GM19397 (cell line): ENCODE measurements around the gene PEX5L.
"Not testable (repeated sequence)": the region's sequence is repeated elsewhere in the genome, so short reads cannot be mapped to it uniquely, and the experiment has no call there.

Experiments used
- ATAC-seq: cut with Tn5 transposase; IDR thresholded peaks from one replicate; pipeline ENCODE4 v1.9.1; 2021; ENCODE audit warnings: mild to moderate bottlenecking, moderate library complexity; ENCODE audit not compliant: unreplicated experiment

The PEX5L gene

DNA sequence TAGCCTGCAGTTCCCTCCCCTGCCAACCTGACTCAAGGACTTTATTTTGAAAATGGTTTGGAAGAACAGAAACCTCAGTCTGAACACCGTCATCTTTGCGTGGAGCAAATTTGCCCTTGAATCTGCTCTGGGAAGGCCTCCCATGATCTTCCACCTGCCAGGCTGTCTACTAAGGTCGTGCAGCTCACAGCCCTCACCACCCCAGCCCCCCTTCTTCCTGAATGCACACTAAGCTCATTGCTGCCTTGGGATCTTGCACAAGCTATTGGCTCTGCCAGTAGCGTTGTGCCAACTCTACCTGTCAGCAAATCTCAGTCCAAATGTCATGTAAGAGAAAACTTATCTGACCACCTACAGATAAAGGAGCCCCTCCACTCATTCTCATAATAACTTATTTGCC lies 242.4 kb downstream of the PEX5L start:
- ATAC-seq: no peak

DNA sequence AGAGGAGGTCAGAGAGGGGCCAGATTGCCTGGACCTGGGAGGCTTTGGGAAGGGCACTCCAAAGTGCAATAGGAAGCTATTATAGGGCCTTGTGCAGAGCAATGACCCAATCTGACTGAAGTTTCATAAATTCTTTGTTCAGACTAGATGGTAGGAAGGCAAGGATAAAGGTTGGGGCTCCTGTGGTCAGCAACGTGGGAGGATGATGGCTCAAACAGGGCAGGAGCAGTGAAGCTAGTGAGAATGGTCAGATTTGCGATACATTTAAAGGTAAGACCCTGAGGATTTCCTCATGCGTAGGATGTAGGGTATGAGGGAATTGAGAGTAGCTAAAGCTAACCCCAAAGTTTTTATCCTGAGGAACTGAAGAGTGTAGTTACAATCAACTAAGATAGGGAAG lies 244.9 kb downstream of the PEX5L start:
- no peak for ATAC-seq

GRCh38 chr3:179788996-179789395 lies 247.7 kb downstream of the PEX5L start:
- no peak for ATAC-seq

DNA sequence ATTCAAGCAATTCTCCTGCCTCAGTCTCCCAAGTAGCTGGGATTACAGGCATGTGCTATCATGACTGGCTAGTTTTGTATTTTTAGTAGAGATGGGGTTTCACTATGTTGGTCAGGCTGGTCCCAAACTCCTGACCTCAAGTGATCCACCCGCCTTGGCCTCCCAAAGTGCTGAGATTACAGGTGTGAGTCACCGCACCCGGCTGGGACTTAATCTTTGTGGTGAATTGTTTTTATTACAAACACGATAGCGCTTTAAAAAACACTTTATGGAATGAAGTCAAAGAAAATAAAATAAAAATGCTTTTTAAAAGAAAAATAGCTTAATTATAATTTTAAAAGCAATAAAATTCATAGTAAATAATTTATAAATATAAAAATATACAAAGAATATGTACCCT lies 253.9 kb downstream of the PEX5L start:
- not testable (repeated sequence) for ATAC-seq

DNA sequence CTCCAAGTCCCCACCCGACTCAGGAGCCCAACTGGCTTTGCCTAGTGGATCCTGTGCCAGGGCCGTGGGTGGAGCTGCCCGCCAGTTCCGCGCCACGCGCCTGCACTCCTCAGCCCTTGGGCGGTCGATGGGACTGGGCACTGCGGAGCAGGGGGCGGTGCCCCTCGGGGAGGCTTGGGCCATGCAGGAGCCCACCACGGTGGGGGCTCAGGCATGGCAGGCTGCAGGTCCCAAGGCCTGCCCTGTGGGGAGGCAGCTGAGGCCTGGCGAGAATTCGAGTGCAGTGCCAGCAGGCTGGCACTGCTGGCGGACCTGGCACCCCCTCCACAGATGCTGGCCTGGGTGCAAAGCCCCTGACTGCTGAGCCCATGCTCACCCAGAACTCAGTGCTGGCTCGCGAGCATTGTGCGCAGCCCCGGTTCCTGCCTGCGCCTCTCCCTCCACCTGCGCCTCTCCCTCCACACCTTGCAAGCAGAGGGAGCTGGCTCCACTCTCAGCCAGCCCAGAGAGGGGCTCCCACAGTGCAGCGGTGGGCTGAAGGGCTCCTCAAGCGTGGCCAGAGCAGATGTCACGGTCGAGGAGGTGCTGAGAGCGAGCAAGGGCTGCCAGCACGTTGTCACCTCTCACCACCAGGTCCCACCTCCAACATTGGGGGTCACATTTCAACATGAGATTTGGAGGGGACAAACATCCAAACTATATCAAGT lies 261.2 kb downstream of the PEX5L start:
- no peak for ATAC-seq

GRCh38 chr3:179772297-179772696 lies 264.4 kb downstream of the PEX5L start:
- ATAC-seq: no peak

GRCh38 chr3:179771797-179772196 lies 264.9 kb downstream of the PEX5L start:
- no peak for ATAC-seq

GRCh38 chr3:179769411-179770247 lies 267.1 kb downstream of the PEX5L start:
- ATAC-seq: no peak

GRCh38 chr3:179768080-179768479 lies 268.7 kb downstream of the PEX5L start:
- no peak for ATAC-seq

DNA sequence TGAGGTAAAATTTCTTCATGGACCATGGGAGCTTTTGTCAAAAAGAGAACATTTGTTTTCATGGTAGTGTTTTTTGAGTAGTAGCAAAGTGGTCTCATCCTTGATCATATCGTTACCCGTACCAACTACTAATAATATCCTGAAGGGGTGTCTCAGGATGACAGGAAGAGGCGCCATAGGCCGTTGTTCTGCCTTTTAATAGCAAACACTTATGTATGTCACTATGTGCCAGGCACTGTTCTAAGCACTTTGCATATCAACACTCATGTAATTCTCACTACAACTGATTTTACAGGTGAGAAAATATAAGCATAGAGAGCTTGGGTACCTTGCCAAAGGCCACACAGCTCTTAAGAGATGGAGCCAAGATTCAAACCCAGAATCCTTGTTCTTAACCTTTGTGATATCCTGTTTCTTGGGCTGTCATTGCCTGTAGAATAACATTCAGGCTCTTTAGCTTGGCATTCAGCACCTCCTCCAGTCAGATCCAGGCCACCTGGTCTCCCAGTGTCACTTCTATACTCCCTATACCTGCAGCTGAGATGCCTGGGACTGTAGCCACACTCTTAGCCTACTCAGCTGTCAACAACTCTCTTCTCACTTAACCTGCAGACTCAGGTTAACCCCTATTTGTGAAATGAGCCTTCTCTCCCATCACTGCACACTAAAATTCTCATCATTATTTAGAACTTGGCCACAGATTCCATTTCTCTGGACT lies 270.2 kb downstream of the PEX5L start:
- no peak for ATAC-seq

DNA sequence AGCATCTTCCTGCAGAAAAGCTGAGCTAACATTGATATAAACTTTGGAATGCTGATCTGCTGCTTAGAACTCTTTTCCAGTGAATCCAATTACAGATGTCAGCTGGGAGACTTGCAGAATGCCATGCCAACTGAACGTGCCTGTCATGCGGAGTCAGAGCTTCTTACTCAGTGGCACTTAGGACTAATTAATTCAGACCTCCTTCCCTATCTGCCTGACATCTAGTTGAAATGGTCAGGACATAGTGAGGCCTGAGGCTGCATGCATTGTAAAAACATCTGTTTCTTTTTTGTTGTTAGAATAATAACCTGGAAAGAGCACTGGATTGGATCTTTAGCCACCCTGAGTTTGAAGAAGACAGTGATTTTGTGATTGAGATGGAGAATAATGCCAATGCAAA lies 271.3 kb downstream of the PEX5L start:
- no peak for ATAC-seq

DNA sequence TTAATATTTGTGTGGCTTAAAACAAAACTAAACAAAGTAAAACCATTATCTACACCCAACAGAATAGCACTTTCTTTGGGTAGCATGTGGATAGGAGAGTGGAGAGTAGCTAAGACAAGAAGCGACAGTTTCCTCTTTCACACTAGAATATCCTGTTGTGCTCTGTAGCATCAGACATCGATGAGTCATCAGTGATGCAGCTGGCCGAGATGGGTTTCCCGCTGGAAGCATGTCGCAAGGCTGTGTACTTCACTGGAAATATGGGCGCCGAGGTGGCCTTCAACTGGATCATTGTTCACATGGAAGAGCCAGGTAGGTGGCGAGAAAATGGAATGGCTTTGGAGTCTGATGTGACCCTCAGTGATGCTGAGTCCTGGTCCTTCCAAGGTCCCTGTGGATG lies 275.8 kb downstream of the PEX5L start:
- no peak for ATAC-seq

DNA sequence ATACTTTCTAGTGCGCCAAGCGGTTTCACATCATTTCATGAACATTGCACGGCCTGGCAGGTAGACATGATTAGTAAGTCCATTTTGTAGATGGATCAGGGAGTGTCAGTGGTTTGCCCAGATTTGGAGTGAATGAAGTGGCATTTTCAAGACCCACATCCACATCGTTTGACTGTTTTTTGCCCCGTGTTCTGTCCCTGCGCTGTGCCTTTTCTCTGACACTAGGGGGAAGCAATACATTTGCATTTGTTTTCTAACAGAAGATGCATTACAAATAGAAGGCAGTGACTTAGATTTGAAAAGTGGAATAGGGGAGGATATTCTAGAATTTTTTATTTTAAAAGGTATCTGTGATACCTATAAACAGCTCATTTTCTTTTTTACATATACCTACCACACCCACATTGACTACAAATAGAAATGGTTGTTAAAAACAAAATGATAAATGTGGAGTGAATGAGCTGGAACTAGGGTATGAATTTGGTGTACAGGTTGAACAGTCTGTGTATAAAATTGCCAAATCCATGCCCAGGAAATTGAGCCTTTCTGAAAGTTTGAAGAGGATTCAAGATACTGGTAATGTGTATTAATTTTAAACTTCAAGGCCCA lies 285.9 kb downstream of the PEX5L start:
- ATAC-seq: no peak

GRCh38 chr3:179745716-179746115 lies 291.0 kb downstream of the PEX5L start:
- ATAC-seq: no peak

GRCh38 chr3:179745079-179745478 lies 291.7 kb downstream of the PEX5L start:
- no peak for ATAC-seq
